ENCODE data around the gene NINJ2.

Gene NINJ2

GRCh38 chr12:556498-556897 is 106.7 kb downstream of the NINJ2 start:
- Histone ChIP-seq H3K4me1 (ENCODE audit: control insufficient read depth, insufficient read depth, low read length) (no peaks in the 10 kb centered on the region), H3K27me3 (ENCODE audit: control insufficient read depth, insufficient read depth, low read length) (no peaks in the 10 kb centered on the region), H3K9me3 (ENCODE audit: control insufficient read depth, low read length) (no peaks in the 10 kb centered on the region), H3K36me3 (ENCODE audit: control insufficient read depth, insufficient read depth, low read length) (peaks cover 21% of the 10 kb centered on the region), H3K9ac (ENCODE audit: low read length) (no peak overlapping the region), H3K4me3 (ENCODE audit: low read length) (no peak overlapping the region)

DNA sequence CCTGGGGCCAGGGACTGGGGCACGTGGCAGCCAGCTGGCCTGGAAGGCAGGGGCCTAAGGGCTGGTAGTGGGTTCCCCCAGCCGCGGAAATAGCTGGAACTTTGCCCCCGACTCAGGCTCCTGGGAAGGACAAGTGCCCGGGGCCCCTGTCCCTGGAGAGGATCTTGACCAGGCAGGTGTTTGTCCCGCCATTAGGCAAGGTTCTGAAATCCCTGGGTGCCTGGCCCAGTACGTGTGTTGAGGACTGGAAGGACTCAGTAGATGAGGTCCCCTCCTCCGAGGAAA is 109.3 kb downstream of the NINJ2 start:
- Histone ChIP-seq H3K36me3 (ENCODE audit: control insufficient read depth, insufficient read depth, low read length) (peaks cover 24% of the 10 kb centered on the region), H3K4me3 (ENCODE audit: low read length) (no peak overlapping the region), H3K9ac (ENCODE audit: low read length) (no peak overlapping the region), H3K27me3 (ENCODE audit: control insufficient read depth, insufficient read depth, low read length) (no peaks in the 10 kb centered on the region), H3K4me1 (ENCODE audit: control insufficient read depth, insufficient read depth, low read length) (no peaks in the 10 kb centered on the region), H3K9me3 (ENCODE audit: control insufficient read depth, low read length) (no peaks in the 10 kb centered on the region)

- Histone ChIP-seq H3K9ac (ENCODE audit: low read length) (no peak overlapping the region), H3K4me3 (ENCODE audit: low read length) (no peak overlapping the region), H3K36me3 (ENCODE audit: control insufficient read depth, insufficient read depth, low read length) (peaks cover 24% of the 10 kb centered on the region), H3K4me1 (ENCODE audit: control insufficient read depth, insufficient read depth, low read length) (no peaks in the 10 kb centered on the region), H3K9me3 (ENCODE audit: control insufficient read depth, low read length) (no peaks in the 10 kb centered on the region), H3K27me3 (ENCODE audit: control insufficient read depth, insufficient read depth, low read length) (no peaks in the 10 kb centered on the region)
Measured at GRCh38 chr12:553216-554000, 109.8 kb downstream of the NINJ2 start.

- peaks cover under 1% of the 10 kb centered on the region for H3K4me1 ChIP-seq (ENCODE audit: control insufficient read depth, insufficient read depth, low read length)
- no peaks in the 10 kb centered on the region for H3K27me3 ChIP-seq (ENCODE audit: control insufficient read depth, insufficient read depth, low read length)
- H3K9ac ChIP-seq (ENCODE audit: low read length) = no peak overlapping the region
- H3K9me3 ChIP-seq (ENCODE audit: control insufficient read depth, low read length) = no peaks in the 10 kb centered on the region
- no peak overlapping the region for H3K4me3 ChIP-seq (ENCODE audit: low read length)
- peaks cover 24% of the 10 kb centered on the region for H3K36me3 ChIP-seq (ENCODE audit: control insufficient read depth, insufficient read depth, low read length)
Measured at GRCh38 chr12:552466-552865, 110.8 kb downstream of the NINJ2 start.

DNA sequence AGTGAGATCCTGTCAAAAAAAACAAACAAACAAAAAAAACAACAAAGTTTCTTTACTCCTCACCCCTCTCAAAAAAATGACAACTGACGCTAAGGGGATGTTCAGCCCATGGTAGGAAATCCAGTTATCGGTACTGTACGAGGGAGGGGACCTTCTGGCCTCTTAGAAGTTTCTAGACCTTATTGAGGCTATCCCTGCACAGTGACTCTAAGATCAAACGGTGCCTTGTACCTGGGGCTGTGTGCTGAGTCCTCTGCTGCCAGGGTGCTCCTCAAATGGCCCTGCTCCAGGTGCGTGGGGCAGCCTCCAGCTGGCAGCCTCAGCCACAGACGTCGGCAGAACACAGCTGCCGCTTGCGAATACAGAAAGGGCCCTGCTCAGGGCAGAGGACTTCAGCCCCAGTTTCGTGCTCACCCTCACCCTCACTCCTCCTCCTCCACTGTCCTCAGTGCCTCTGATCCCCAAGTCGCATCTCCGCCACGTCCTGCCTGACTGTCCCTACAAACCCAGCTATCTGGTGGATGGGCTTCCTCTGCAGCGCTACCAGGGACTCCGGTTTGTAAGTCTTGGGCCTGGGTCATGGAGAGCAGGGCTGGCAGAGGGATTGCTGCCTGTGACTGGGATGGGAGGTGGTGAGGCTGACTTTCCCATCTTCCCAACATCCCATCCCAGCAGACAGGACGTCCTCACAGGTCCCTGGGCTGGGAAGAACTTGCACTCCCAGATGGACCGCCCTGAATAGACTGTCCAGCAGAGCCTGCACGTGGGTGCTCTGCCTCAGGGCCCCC is 112.6 kb downstream of the NINJ2 start:
- peaks cover 31% of the 10 kb centered on the region for H3K36me3 ChIP-seq (ENCODE audit: control insufficient read depth, insufficient read depth, low read length)
- no peak overlapping the region for H3K9ac ChIP-seq (ENCODE audit: low read length)
- peaks cover 14% of the 10 kb centered on the region for H3K4me1 ChIP-seq (ENCODE audit: control insufficient read depth, insufficient read depth, low read length)
- H3K27me3 ChIP-seq (ENCODE audit: control insufficient read depth, insufficient read depth, low read length) = peaks cover 6% of the 10 kb centered on the region
- H3K9me3 ChIP-seq (ENCODE audit: control insufficient read depth, low read length) = no peaks in the 10 kb centered on the region
- no peak overlapping the region for H3K4me3 ChIP-seq (ENCODE audit: low read length)

DNA sequence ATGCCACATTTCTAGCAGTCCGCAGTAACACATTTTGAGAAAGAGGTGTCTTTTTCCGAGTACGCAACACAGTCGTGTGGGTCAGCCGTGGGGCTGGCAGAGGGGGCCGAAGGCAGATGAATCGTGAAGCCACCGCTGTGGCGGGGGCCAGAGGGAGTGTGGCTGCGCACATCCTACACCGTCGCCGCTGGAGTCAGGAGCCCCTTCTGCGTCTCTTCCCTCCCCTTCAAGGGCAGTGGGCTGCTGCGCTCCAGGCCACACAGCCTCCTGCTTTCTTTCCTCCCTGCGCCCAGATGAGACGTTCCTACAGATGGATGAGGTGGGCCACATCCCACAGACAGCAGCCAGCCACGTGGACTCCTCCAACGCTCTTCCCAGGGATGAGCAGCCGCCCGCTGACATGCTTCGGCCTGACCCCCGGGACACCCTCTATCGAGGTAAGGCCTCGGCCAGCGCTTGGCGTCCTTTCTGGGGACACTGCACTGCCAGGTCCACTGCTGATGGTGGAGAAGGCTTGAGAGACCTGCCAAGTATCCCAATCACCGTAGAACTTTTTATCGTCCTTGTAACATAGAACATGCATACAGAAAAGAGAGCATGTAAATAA is 113.7 kb downstream of the NINJ2 start:
- H3K4me1 ChIP-seq (ENCODE audit: control insufficient read depth, insufficient read depth, low read length) = peaks cover 17% of the 10 kb centered on the region

DNA sequence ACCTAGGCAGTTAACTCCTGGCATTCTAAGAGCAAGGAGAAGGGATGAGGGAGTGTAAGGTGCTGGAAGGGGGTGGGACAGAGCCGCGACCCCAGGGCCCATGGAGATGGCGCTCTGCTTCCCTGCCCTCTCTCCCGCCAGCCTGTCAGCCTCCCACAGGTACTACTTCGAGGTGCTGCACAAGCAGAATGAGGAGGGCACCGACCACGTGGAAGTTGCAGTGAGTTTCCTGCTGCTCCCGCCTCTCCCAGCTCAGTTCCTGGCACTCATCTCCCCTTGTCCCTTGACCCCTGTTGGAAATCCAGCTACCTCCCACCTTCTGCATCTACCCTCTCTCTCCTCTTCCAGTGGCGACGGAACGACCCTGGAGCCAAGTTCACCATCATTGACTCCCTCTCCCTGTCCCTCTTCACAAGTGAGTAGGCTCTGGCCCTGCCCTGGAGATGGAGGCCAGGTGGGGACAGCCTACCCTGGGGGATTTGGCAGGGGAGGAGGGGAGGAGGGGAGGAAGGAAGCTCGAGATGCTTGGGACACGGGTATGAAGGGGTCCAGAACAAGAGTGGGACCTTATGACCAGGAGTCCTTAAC is 115.3 kb downstream of the NINJ2 start:
- Histone ChIP-seq H3K36me3 (ENCODE audit: control insufficient read depth, insufficient read depth, low read length) (peaks cover 24% of the 10 kb centered on the region), H3K4me3 (ENCODE audit: low read length) (no peak overlapping the region), H3K9ac (ENCODE audit: low read length) (no peak overlapping the region)

More for the DNA sequence above, 113.7 kb downstream of the NINJ2 start:
- no peaks in the 10 kb centered on the region for H3K9me3 ChIP-seq (ENCODE audit: control insufficient read depth, low read length)
- peaks cover 6% of the 10 kb centered on the region for H3K27me3 ChIP-seq (ENCODE audit: control insufficient read depth, insufficient read depth, low read length)
- peaks cover 31% of the 10 kb centered on the region for H3K36me3 ChIP-seq (ENCODE audit: control insufficient read depth, insufficient read depth, low read length)
- H3K4me3 ChIP-seq (ENCODE audit: low read length) = no peak overlapping the region
- no peak overlapping the region for H3K9ac ChIP-seq (ENCODE audit: low read length)

DNA sequence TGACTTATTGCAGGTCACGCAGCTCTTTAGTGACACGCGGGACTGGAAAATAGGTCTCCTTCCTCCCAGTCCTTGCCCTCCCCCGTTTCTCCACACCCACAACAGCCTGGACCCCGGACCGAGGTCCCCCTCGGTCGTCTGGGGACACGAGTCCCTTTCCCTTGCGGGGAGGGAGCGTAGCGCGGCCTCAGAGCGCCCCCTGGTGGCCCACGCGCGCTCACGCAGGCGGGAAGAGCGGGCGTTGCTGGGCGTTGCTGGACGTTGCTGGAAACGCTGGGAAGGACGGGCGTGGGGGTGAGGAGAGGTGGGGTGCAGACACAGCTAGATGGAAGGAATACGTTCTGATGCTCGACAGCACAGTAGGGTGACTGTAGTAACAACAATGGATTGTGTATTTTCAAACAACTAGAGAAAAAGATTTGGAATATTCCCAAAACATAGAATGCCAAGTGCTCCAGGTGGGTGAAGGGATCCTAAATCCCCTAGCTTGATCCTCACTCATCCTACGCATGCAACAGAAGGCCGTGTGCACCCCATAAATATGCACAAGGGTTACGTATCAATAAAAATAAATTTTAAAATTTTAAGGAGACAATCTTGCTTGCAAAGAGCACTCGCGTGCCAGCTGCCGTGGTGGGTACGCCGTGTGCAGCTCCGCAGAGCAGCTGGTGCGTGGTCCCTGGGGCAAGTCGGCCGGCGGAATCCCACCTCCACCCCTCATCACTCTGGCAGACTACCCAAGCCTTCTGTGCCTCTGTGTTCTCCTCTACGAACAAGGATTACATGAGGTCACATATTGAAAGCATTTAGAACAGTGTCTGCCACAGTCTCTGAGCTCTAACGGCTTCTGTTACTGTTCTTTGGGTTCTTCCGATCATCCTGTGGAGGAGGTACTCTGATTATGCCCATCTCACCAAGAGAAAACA is 116.1 kb downstream of the NINJ2 start:
- peaks cover 26% of the 10 kb centered on the region for H3K4me1 ChIP-seq (ENCODE audit: control insufficient read depth, insufficient read depth, low read length)
- H3K9me3 ChIP-seq (ENCODE audit: control insufficient read depth, low read length) = no peaks in the 10 kb centered on the region
- H3K4me3 ChIP-seq (ENCODE audit: low read length) = no peak overlapping the region
- no peak overlapping the region for H3K9ac ChIP-seq (ENCODE audit: low read length)
- H3K36me3 ChIP-seq (ENCODE audit: control insufficient read depth, insufficient read depth, low read length) = peaks cover 20% of the 10 kb centered on the region
- H3K27me3 ChIP-seq (ENCODE audit: control insufficient read depth, insufficient read depth, low read length) = peaks cover 6% of the 10 kb centered on the region

More for the DNA sequence above, 115.3 kb downstream of the NINJ2 start:
- Histone ChIP-seq H3K27me3 (ENCODE audit: control insufficient read depth, insufficient read depth, low read length) (peaks cover 6% of the 10 kb centered on the region), H3K9me3 (ENCODE audit: control insufficient read depth, low read length) (no peaks in the 10 kb centered on the region), H3K4me1 (ENCODE audit: control insufficient read depth, insufficient read depth, low read length) (peaks cover 18% of the 10 kb centered on the region)

DNA sequence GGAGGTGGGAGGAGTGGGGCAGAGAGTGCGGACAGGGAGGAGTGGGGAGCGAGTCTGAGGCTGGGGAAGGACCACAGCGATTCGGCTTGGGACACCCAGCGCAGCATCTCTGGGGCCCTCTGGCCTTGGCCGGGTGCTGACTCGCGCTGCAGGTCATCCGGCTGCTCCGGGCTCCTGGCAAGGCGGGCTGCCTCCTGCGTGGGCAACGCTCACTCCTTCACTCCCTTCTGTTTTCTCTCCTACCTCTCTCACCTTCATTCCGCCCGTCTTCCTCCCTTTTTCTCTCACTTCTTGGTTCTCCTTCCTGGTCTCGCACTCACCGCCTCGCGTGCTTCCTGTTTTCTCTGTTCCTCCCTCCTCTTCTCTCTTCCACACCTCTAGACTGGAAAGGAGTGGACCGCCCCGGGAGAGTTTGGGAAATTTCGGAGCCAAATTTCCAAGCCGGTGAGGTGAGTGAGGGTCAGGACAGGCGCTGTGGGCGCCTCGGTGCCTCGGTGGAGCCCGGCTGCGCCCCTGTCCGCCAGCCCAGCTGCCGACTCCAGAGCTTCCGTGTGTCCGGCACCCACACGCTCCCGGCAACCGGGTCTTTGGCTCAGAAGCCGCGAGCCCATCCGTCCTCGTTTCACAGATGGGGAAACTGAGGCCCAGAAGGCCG is 116.9 kb downstream of the NINJ2 start:
- peaks cover 6% of the 10 kb centered on the region for H3K27me3 ChIP-seq (ENCODE audit: control insufficient read depth, insufficient read depth, low read length)
- no peak overlapping the region for H3K9ac ChIP-seq (ENCODE audit: low read length)
- peaks cover 33% of the 10 kb centered on the region for H3K4me1 ChIP-seq (ENCODE audit: control insufficient read depth, insufficient read depth, low read length)
- no peak overlapping the region for H3K4me3 ChIP-seq (ENCODE audit: low read length)
- no peaks in the 10 kb centered on the region for H3K9me3 ChIP-seq (ENCODE audit: control insufficient read depth, low read length)
- peaks cover 15% of the 10 kb centered on the region for H3K36me3 ChIP-seq (ENCODE audit: control insufficient read depth, insufficient read depth, low read length)

- Histone ChIP-seq H3K9me3 (ENCODE audit: control insufficient read depth, low read length) (no peaks in the 10 kb centered on the region), H3K27me3 (ENCODE audit: control insufficient read depth, insufficient read depth, low read length) (peaks cover 6% of the 10 kb centered on the region), H3K36me3 (ENCODE audit: control insufficient read depth, insufficient read depth, low read length) (peaks cover 10% of the 10 kb centered on the region), H3K4me3 (ENCODE audit: low read length) (no peak overlapping the region), H3K4me1 (ENCODE audit: control insufficient read depth, insufficient read depth, low read length) (peaks cover 39% of the 10 kb centered on the region), H3K9ac (ENCODE audit: low read length) (no peak overlapping the region)
Measured at GRCh38 chr12:545835-546234, 117.4 kb downstream of the NINJ2 start.

Data from mucosa of stomach (tissue), 1 donor.